Common myeloid progenitor, CD34-positive (primary cell): ENCODE results near the gene PTPRD.
A peak's percentile ranks its signal among the peaks of the same experiment; 100 is the strongest.

Experiments used
- CTCF ChIA-PET: fragments of 350-600 bp; sonication (Branson Sonifier 250); formaldehyde crosslinking; loops from one replicate; lab custom pipeline; 2021; ENCODE audit warnings: antibody characterized with exemption; lab: Charles Lee
- POLR2A ChIA-PET: fragments of 350-600 bp; sonication (Branson Sonifier 250); formaldehyde crosslinking; loops from one replicate; lab custom pipeline; 2021; ENCODE audit warnings: antibody characterized with exemption; lab: Charles Lee
- DNase-seq, 3 donors: peaks; one replicate each; pipeline versions ENCODE4 v3.0.0 to v3.0.0-alpha.2; 2013
- H3K27ac ChIP-seq, 2 experiments: 1 replicate in 1 of 2; 2 replicates in 1 of 2; pipeline ENCODE4 v1.7.0; 2013; ENCODE audit warnings: inconsistent platforms in 2 of 2, low read length in 2 of 2, mild to moderate bottlenecking in 2 of 2, low read depth in 1 of 2, moderate library complexity in 1 of 2; ENCODE audit not compliant: severe bottlenecking in 2 of 2, insufficient read depth in 1 of 2, poor library complexity in 1 of 2
- H3K27me3 ChIP-seq, 5 experiments: replicated peaks in 2 of 5; 1 replicate in 3 of 5; 2 replicates in 2 of 5; pipeline versions ENCODE4 v1.6.1 to v1.7.0; 2013; ENCODE audit warnings: low read length in 4 of 5, mild to moderate bottlenecking in 2 of 5, moderate library complexity in 2 of 5, inconsistent platforms in 1 of 5; ENCODE audit not compliant: insufficient read depth in 5 of 5, control insufficient read depth in 4 of 5
- H3K36me3 ChIP-seq, 4 experiments: 1 replicate in 2 of 4; 2 replicates in 2 of 4; pipeline versions ENCODE4 v1.6.1 to v1.7.0; 2013; ENCODE audit warnings: low read length in 3 of 4, control low read depth in 1 of 4, mild to moderate bottlenecking in 1 of 4; ENCODE audit not compliant: control insufficient read depth in 4 of 4, insufficient read depth in 4 of 4
- H3K4me1 ChIP-seq, 4 experiments: 1 replicate in 3 of 4; 2 replicates in 1 of 4; pipeline versions ENCODE4 v1.6.1 to v1.7.1; 2013; ENCODE audit warnings: low read length in 3 of 4, mild to moderate bottlenecking in 3 of 4, control low read depth in 1 of 4, inconsistent platforms in 1 of 4, moderate library complexity in 1 of 4; ENCODE audit not compliant: control insufficient read depth in 4 of 4, insufficient read depth in 4 of 4; ENCODE audit errors: control extremely low read depth in 1 of 4
- H3K4me3 ChIP-seq, 7 experiments: 1 replicate in 4 of 7; 2 replicates in 3 of 7; pipeline versions ENCODE4 v1.5.1 to v1.7.0; 2013; ENCODE audit warnings: mild to moderate bottlenecking in 7 of 7, low read length in 6 of 7, moderate library complexity in 6 of 7, inconsistent platforms in 2 of 7, low read depth in 2 of 7, control low read depth in 1 of 7; ENCODE audit not compliant: insufficient read depth in 4 of 7, control insufficient read depth in 1 of 7; ENCODE audit errors: extremely low read depth in 1 of 7
- H3K9me3 ChIP-seq, 5 experiments: 1 replicate in 4 of 5; 2 replicates in 1 of 5; pipeline versions ENCODE4 v1.6.1 to v1.7.1; 2013; ENCODE audit warnings: low read length in 4 of 5, mild to moderate bottlenecking in 2 of 5, inconsistent platforms in 1 of 5, low read depth in 1 of 5, moderate library complexity in 1 of 5; ENCODE audit not compliant: control insufficient read depth in 4 of 5, insufficient read depth in 2 of 5; ENCODE audit errors: control extremely low read depth in 1 of 5
- WGBS: methylation state at CpG from one replicate; pipeline ENCODE4 v1.1.5; 2013; ENCODE audit not compliant: insufficient coverage; 5-methylcytosine and 5-hydroxymethylcytosine counted together

Gene PTPRD

GRCh38 chr9:9621355-9621940 lies 991.4 kb downstream of the PTPRD start:
- Histone ChIP-seq H3K4me3 (no peak overlapping the region), H3K27ac (no peak overlapping the region), H3K9me3 (no peaks in the 10 kb centered on the region), H3K4me1 (no peaks in the 10 kb centered on the region), H3K27me3 (no peaks in the 10 kb centered on the region), H3K36me3 (no peaks in the 10 kb centered on the region)
- WGBS: 100% methylated on average over 1 of the region's 5 CpGs
- DNase-seq: no peak
- POLR2A ChIA-PET: no interaction called here
- CTCF ChIA-PET: no interaction called here

- H3K4me1 ChIP-seq: no peaks in the 10 kb centered on the region
- no peaks in the 10 kb centered on the region for H3K9me3 ChIP-seq
- WGBS: 100% methylated on average over 1 of the region's 2 CpGs
- no peaks in the 10 kb centered on the region for H3K27me3 ChIP-seq
- CTCF ChIA-PET: no interaction called here
- H3K4me3 ChIP-seq: no peak overlapping the region
- DNase-seq: no peak
- H3K36me3 ChIP-seq: no peaks in the 10 kb centered on the region
- H3K27ac ChIP-seq: no peak overlapping the region
- POLR2A ChIA-PET: no interaction called here
Observed at GRCh38 chr9:9620736-9621135, 992.1 kb downstream of the PTPRD start.

- POLR2A ChIA-PET: no interaction called here
Observed at GRCh38 chr9:9615086-9615485, 997.7 kb downstream of the PTPRD start.

GRCh38 chr9:9614607-9615006 lies 998.2 kb downstream of the PTPRD start:
- CTCF ChIA-PET: interaction anchor here (1.4 kb wide), 1 partner anchor 24 kb away, joined by 3 read pairs; no protein-coding TSS in a partner anchor
- no peak for DNase-seq

More at GRCh38 chr9:9615086-9615485, 997.7 kb downstream of the PTPRD start:
- Histone ChIP-seq H3K27me3 (no peaks in the 10 kb centered on the region), H3K4me3 (no peak overlapping the region), H3K4me1 (peaks cover 0 to 5% (median 2%) of the 10 kb centered on the region in 4 experiments), H3K36me3 (no peaks in the 10 kb centered on the region), H3K27ac (no peak overlapping the region), H3K9me3 (no peaks in the 10 kb centered on the region)
- 100% methylated on average over 3 of the region's 5 CpGs for WGBS
- no peak for DNase-seq
- CTCF ChIA-PET: no interaction called here

GRCh38 chr9:9612755-9613154 lies 1000.0 kb downstream of the PTPRD start:
- Histone ChIP-seq H3K36me3 (no peaks in the 10 kb centered on the region), H3K9me3 (no peaks in the 10 kb centered on the region), H3K4me1 (peaks cover 0 to 5% (median 2%) of the 10 kb centered on the region in 4 experiments), H3K4me3 (no peak overlapping the region), H3K27me3 (no peaks in the 10 kb centered on the region), H3K27ac (no peak overlapping the region)
- DNase-seq: no peak
- ChIA-PET CTCF (interaction anchor here (1.0 kb wide), 1 partner anchor 307 kb away, joined by 3 read pairs; no protein-coding TSS in a partner anchor), POLR2A (no interaction called here)
- WGBS: 83% methylated on average over 1 of the region's 2 CpGs

More at GRCh38 chr9:9614607-9615006, 998.2 kb downstream of the PTPRD start:
- peaks cover 0 to 5% (median 2%) of the 10 kb centered on the region in 4 experiments for H3K4me1 ChIP-seq
- H3K9me3 ChIP-seq: no peaks in the 10 kb centered on the region
- POLR2A ChIA-PET: no interaction called here
- no peaks in the 10 kb centered on the region for H3K36me3 ChIP-seq
- no peak overlapping the region for H3K4me3 ChIP-seq
- H3K27me3 ChIP-seq: no peaks in the 10 kb centered on the region
- H3K27ac ChIP-seq: no peak overlapping the region
- no CpG with 5 or more reads among the region's 2 CpGs for WGBS

GRCh38 chr9:9612270-9612669 lies 1000.5 kb downstream of the PTPRD start:
- ChIA-PET CTCF (interaction anchor here (1.2 kb wide), 1 partner anchor 331 kb away, joined by 3 read pairs; no protein-coding TSS in a partner anchor), POLR2A (no interaction called here)
- H3K4me1 ChIP-seq: peaks cover 0 to 5% (median 2%) of the 10 kb centered on the region in 4 experiments
- peak; percentile 16 to 87 (median 77) for DNase-seq
- H3K27me3 ChIP-seq: no peaks in the 10 kb centered on the region
- H3K27ac ChIP-seq: no peak overlapping the region
- no peaks in the 10 kb centered on the region for H3K9me3 ChIP-seq
- no peak overlapping the region for H3K4me3 ChIP-seq
- no peaks in the 10 kb centered on the region for H3K36me3 ChIP-seq
- WGBS: 17% methylated on average over 2 of the region's 3 CpGs

- ChIA-PET CTCF (interaction anchor here (0.6 to 6.3 kb wide), 13 partner anchors 22 to 341 kb away, joined by 3 to 92 read pairs (median 5); no protein-coding TSS in a partner anchor), POLR2A (no interaction called here)
- H3K4me3 ChIP-seq: no peak overlapping the region
- H3K36me3 ChIP-seq: no peaks in the 10 kb centered on the region
- no peak overlapping the region for H3K27ac ChIP-seq
- WGBS: 94% methylated on average over 3 of the region's 4 CpGs
- H3K9me3 ChIP-seq: no peaks in the 10 kb centered on the region
- H3K27me3 ChIP-seq: no peaks in the 10 kb centered on the region
- no peak for DNase-seq
- H3K4me1 ChIP-seq: peaks cover 0 to 1% (median 0%) of the 10 kb centered on the region in 4 experiments
Observed at GRCh38 chr9:9605681-9606080, 1007.1 kb downstream of the PTPRD start.
